Loucy (cell line): ENCODE data around the gene SNX25.

ENCODE experiments used
- H2AFZ ChIP-seq: fragments of 200-600 bp; sonication (generic); 2 replicates; pipeline ENCODE4 v1.6.0; 2016; ENCODE audit warnings: antibody characterized with exemption, mild to moderate bottlenecking, low read length, moderate library complexity
- H3F3A ChIP-seq: fragments of 200-600 bp; 2 replicates; pipeline ENCODE4 v1.6.0; 2016; ENCODE audit warnings: antibody characterized with exemption, low read depth, mild to moderate bottlenecking
- H3K27me3 ChIP-seq: fragments of 200-600 bp; sonication (generic); 2 replicates; pipeline ENCODE4 v1.6.1; 2014; ENCODE audit warnings: low read length, mild to moderate bottlenecking; ENCODE audit not compliant: insufficient read depth, poor library complexity, severe bottlenecking
- H3K36me3 ChIP-seq: fragments of 200-600 bp; sonication (generic); 2 replicates; pipeline ENCODE4 v1.6.1; 2016; ENCODE audit warnings: low read length; ENCODE audit not compliant: insufficient read depth
- H3K4me1 ChIP-seq: fragments of 200-600 bp; sonication (generic); 2 replicates; pipeline ENCODE4 v1.5.1; 2014; ENCODE audit warnings: low read length, mild to moderate bottlenecking; ENCODE audit not compliant: insufficient read depth, poor library complexity, severe bottlenecking
- H3K4me2 ChIP-seq: fragments of 200-600 bp; sonication (generic); 2 replicates; pipeline ENCODE4 v1.6.0; 2014; ENCODE audit warnings: antibody characterized with exemption, low read length, low read depth, mild to moderate bottlenecking; ENCODE audit not compliant: poor library complexity, severe bottlenecking
- H3K4me3 ChIP-seq: fragments of 200-600 bp; sonication (generic); 2 replicates; pipeline ENCODE4 v1.5.1; 2014; ENCODE audit warnings: low read length, mild to moderate bottlenecking, mixed read lengths; ENCODE audit not compliant: poor library complexity, severe bottlenecking
- H3K79me2 ChIP-seq: fragments of 200-600 bp; sonication (generic); 2 replicates; pipeline ENCODE4 v1.6.1; 2014; ENCODE audit warnings: low read length; ENCODE audit not compliant: insufficient read depth
- H3K9ac ChIP-seq: fragments of 200-600 bp; sonication (generic); 2 replicates; pipeline ENCODE4 v1.6.0; 2014; ENCODE audit warnings: mild to moderate bottlenecking, low read depth, low read length, moderate library complexity; ENCODE audit not compliant: poor library complexity, severe bottlenecking
- H3K9me2 ChIP-seq: fragments of 200-600 bp; sonication (generic); replicated peaks from 2 replicates; pipeline ENCODE4 v1.6.1; 2016; ENCODE audit warnings: low read depth, low read length, mixed read lengths
- H3K9me3 ChIP-seq: fragments of 200-600 bp; sonication (generic); 2 replicates; pipeline ENCODE4 v1.6.1; 2014; ENCODE audit warnings: mild to moderate bottlenecking, antibody characterized with exemption, low read length, low read depth; ENCODE audit not compliant: insufficient read depth
- H4K20me1 ChIP-seq: fragments of 200-600 bp; sonication (generic); 2 replicates; pipeline ENCODE4 v1.6.0; 2014; ENCODE audit warnings: antibody characterized with exemption, low read length, mild to moderate bottlenecking; ENCODE audit not compliant: insufficient read depth, poor library complexity, severe bottlenecking
- EZH2phosphoT487 ChIP-seq: fragments of 200-600 bp; IDR thresholded peaks from 2 replicates; pipeline ENCODE4 v1.6.1; 2018; ENCODE audit warnings: antibody characterized with exemption, mild to moderate bottlenecking, moderate library complexity, borderline replicate concordance
- TF ChIP-seq, protein P1 (sequence below): fragments of 200-600 bp; sonication (generic); conservative IDR thresholded peaks from 2 replicates; pipeline ENCODE4 v1.5.1; 2014; ENCODE audit warnings: mild to moderate bottlenecking, antibody characterized with exemption, low read length

The SNX25 gene

GRCh38 chr4:185408432-185408831 is 199.0 kb downstream of the SNX25 start:
- H3K4me1 ChIP-seq: no peaks in the 10 kb centered on the region
- H3F3A ChIP-seq: no peaks in the 10 kb centered on the region
- peaks cover 8% of the 10 kb centered on the region; the same call in 1 of the 2 replicates for H3K36me3 ChIP-seq
- H2AFZ ChIP-seq: no peak overlapping the region
- no peak overlapping the region for H3K4me2 ChIP-seq
- no peaks in the 10 kb centered on the region for H3K9me3 ChIP-seq
- H3K4me3 ChIP-seq: no peak overlapping the region
- H3K79me2 ChIP-seq: no peaks in the 10 kb centered on the region
- TF ChIP-seq, protein P1, sequence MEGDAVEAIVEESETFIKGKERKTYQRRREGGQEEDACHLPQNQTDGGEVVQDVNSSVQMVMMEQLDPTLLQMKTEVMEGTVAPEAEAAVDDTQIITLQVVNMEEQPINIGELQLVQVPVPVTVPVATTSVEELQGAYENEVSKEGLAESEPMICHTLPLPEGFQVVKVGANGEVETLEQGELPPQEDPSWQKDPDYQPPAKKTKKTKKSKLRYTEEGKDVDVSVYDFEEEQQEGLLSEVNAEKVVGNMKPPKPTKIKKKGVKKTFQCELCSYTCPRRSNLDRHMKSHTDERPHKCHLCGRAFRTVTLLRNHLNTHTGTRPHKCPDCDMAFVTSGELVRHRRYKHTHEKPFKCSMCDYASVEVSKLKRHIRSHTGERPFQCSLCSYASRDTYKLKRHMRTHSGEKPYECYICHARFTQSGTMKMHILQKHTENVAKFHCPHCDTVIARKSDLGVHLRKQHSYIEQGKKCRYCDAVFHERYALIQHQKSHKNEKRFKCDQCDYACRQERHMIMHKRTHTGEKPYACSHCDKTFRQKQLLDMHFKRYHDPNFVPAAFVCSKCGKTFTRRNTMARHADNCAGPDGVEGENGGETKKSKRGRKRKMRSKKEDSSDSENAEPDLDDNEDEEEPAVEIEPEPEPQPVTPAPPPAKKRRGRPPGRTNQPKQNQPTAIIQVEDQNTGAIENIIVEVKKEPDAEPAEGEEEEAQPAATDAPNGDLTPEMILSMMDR: no peak
- no peak for TF ChIP-seq EZH2phosphoT487
- H3K9me2 ChIP-seq: no peaks in the 10 kb centered on the region
- H3K9ac ChIP-seq: no peak overlapping the region
- H4K20me1 ChIP-seq: no peaks in the 10 kb centered on the region
- H3K27me3 ChIP-seq: no peaks in the 10 kb centered on the region

- Histone ChIP-seq H3K4me1 (no peaks in the 10 kb centered on the region), H3K9me2 (no peaks in the 10 kb centered on the region), H3K9me3 (no peaks in the 10 kb centered on the region), H3K4me2 (no peak overlapping the region), H3K27me3 (no peaks in the 10 kb centered on the region), H4K20me1 (no peaks in the 10 kb centered on the region), H3K79me2 (no peaks in the 10 kb centered on the region), H2AFZ (no peak overlapping the region), H3K36me3 (peaks cover 20% of the 10 kb centered on the region; the same call in 1 of the 2 replicates), H3K4me3 (no peak overlapping the region), H3K9ac (no peak overlapping the region), H3F3A (no peaks in the 10 kb centered on the region)
- TF ChIP-seq, protein P1: no peak
- TF ChIP-seq EZH2phosphoT487: no peak
Observed at GRCh38 chr4:185411849-185412248, 202.5 kb downstream of the SNX25 start.

- no peaks in the 10 kb centered on the region for H3K9me2 ChIP-seq
- H3K79me2 ChIP-seq: no peaks in the 10 kb centered on the region
- no peak overlapping the region for H3K4me3 ChIP-seq
- H3K36me3 ChIP-seq: peaks cover 21% of the 10 kb centered on the region; the same call in 1 of the 2 replicates
- no peaks in the 10 kb centered on the region for H4K20me1 ChIP-seq
- H3K4me1 ChIP-seq: no peaks in the 10 kb centered on the region
- no peaks in the 10 kb centered on the region for H3K27me3 ChIP-seq
- no peaks in the 10 kb centered on the region for H3F3A ChIP-seq
- TF ChIP-seq, protein P1: no peak
- no peak for TF ChIP-seq EZH2phosphoT487
- H3K9ac ChIP-seq: no peak overlapping the region
- no peaks in the 10 kb centered on the region for H3K9me3 ChIP-seq
- H2AFZ ChIP-seq: no peak overlapping the region
- H3K4me2 ChIP-seq: no peak overlapping the region
Observed at GRCh38 chr4:185412412-185412811, 203.0 kb downstream of the SNX25 start.
